HG03159 (cell line): ENCODE data around the gene SLC12A4.

ENCODE experiments used
- ATAC-seq: cut with Tn5 transposase; IDR thresholded peaks from one replicate; pipeline ENCODE4 v1.9.1; 2021; ENCODE audit warnings: mild to moderate bottlenecking, moderate library complexity; ENCODE audit not compliant: unreplicated experiment

SLC12A4 gene

GRCh38 chr16:67907397-67908180 lies 60.8 kb downstream of the SLC12A4 start:
- ATAC-seq = no peak

DNA sequence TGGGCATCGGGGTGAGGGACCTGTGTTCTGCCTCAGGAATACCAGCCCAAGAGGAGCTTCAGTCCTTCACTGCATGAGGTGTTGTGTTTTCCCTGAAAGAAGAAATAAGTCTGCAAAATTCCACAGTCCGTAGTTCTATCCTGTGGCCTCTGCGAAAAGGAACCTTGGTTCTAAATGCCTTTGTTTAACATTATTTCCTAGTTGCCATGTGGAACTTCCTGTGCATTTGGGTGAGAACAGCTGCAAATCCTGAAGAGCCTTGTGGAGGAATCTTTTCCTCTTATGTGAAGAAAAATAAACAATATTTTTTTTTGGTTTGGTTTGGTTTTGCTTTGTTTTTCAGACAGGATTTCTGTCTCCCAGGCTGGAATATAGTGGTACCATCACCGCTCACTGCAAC lies 65.6 kb downstream of the SLC12A4 start:
- ATAC-seq = no peak

DNA sequence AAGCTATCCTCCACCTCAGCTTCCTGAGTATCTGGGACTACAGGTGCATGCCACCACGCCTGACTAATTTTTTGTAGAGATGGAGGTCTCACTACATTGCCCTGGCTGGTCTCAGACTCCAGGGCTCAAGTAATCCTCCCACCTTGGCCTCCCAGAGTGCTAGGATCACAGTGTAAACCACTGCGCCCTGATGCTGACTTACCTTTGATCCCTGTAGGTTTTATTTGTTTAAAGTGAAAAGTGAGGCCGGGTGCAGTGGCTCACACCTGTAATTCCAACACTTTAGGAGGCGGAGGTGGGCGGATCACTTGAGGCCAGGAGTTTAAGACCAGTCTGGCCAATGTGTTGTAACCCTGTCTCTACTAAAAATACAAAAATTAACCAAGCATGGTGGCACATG lies 66.7 kb downstream of the SLC12A4 start:
- no peak for ATAC-seq

DNA sequence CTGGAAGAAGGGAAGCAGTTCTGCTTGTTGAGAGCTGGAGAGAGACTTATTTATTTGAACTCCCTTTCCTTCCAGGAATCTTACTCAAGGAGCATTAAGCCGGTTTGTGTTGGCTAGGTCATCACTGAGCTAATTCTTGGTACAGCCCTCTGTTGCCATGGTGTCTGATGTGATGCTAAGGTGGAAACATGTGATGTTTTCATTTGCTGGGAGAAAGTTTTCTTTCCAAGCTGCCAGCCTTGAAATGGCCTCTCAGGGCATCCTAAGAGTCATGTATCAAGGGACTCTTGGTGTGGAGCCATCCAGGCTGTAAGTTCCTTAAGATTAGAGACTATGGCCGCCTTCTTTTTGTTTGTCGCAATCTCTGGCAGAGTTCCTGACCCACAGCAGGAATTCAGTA lies 71.2 kb downstream of the SLC12A4 start:
- no peak for ATAC-seq

GRCh38 chr16:67893743-67894399 lies 74.6 kb downstream of the SLC12A4 start:
- no peak for ATAC-seq
